ENCODE data around the gene PPP1R3A.

The PPP1R3A gene

DNA sequence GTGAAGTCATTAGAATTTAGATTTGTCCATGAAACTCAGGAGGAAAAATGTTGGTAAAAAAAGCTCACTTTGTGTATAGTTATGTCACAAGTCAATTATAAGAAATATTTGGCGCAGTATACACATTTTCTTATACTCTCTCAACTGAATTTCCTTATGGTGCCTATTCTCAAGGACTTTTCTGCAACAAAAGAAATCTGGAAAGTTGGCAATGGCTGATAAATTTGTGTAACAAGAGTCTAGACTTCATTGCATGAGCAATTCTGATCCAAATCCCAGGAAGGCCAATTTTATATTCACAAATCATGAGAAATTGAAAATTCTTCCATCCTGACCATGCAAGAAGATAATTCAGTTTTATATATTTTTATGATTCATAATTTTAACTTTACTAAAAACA lies 35.7 kb downstream of the PPP1R3A start:
- no peak for DNase-seq (ENCODE audit: low read depth, low spot score)

DNA sequence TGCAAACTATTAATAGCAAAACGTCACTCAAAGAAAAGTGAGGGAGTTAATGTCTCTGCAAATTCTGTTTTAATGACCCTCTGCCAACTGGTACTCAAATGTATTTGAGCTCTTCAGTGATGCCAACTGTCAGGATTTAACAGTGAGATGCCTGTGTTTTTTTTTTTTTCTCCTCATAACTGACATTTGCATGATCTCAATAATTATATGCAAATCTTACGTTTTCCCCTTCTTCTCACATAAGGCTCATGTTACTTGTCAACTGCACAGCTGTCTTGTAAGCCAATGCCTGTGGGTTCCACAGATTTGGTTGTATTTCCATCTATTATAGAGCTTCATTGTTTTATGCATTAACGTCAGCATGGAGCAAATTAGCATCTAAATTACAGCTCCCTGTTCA lies 38.2 kb downstream of the PPP1R3A start:
- DNase-seq (ENCODE audit: low read depth, low spot score), result no peak

DNA sequence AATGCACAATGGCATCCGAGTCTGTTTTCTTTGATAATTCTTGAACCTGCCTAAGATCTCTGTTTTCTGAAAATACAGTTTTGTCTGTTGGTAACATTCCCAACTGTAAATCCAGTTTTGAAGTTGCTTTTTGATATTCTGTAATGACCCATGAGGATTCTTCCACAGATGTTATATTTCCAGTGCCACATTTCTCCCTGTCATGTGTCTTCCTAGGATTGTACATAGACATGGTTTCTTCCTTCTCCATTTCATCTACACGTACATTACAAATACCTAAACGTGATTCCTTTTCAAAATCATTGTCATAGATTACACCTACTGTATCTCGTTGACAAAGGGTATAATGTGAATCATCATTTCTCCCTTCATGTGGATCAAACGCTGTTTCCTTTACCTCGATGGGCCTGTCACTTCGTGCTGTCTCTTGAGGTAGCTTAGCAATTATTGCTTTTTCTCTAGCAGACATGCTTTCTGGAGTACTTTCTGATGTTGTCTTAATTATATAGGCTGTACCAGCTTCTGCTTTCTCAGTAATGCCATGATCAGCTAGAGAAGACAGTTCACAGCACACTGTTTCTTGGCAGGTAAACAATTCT lies 40.3 kb downstream of the PPP1R3A start:
- no peak for DNase-seq (ENCODE audit: low read depth, low spot score)

- no peak for DNase-seq (ENCODE audit: low read depth, low spot score)
Observed at GRCh38 chr7:113875224-113875623, 43.6 kb downstream of the PPP1R3A start.

DNA sequence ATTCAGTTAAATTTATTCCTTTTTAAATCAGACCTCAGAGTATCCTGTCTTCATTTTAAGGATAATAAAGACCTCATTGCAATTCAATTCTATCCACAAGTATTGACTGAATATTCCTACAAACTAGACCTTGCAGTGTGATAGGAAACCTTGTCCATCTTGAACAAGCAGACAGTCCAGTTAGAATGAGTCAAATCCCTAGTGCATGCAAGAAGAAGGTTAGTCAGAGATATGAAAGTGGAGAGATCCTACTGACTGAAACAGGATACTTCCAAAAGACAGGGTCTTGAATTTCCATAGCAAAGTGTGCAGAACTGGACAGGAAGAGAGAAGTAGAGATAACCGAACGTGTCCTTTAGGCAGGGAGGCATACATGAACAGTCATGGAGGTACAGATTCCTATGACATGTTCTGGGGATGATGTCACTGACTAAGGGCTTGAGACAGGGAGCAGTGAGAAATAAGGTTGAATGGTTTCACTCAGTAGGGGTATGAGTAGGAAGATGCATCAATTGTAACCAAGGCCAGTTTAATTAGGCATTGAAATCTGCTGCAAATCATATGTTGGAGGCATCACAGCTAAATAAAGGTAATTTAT lies 45.2 kb downstream of the PPP1R3A start:
- no peak for DNase-seq (ENCODE audit: low read depth, low spot score)

- DNase-seq (ENCODE audit: low read depth, low spot score), result no peak
Observed at GRCh38 chr7:113872981-113873380, 45.8 kb downstream of the PPP1R3A start.

DNA sequence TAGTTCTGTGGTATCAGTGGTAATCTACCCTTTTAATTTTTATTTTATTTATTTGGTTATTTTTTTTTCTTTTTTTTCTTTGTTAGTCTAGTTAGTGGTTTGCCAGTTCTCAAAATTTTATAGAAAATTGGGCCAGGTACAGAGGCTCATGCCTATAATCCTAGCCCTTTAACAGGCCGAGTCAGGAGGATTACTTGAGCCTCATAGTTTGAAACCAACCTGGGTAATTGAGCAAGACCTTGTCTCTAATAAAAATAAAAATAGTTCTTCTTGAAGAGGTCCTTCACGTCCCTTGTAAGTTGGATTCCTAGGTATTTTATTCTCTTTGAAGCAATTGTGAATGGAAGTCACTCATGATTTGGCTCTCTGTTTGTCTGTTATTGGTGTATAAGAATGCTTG lies 51.5 kb downstream of the PPP1R3A start:
- DNase-seq (ENCODE audit: low read depth, low spot score), result no peak

DNA sequence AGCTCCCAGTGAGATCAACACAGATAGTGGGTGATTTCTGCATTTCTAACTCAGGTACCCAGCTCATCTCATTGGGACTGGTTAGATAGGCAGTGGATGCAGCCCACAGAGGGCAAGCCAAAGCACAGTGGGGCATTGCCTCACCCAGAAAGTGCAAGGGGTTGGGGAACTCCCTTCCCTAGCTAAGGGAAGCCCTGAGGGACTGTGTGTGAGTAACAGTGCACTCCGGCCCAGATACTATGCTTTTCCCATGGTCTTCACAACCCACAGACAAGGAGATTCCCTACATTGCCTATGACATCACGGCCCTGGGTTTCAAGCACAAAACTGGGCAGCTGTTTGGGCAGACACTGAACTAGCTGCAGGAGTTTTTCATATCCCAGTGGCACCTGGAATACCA lies 62.8 kb downstream of the PPP1R3A start:
- DNase-seq (ENCODE audit: low read depth, low spot score), result no peak

GRCh38 chr7:113840954-113841353 lies 77.9 kb downstream of the PPP1R3A start:
- peak; percentile 74 for DNase-seq (ENCODE audit: low read depth, low spot score)

GRCh38 chr7:113835367-113835766 lies 83.4 kb downstream of the PPP1R3A start:
- no peak for DNase-seq (ENCODE audit: low read depth, low spot score)

GRCh38 chr7:113832196-113832745 lies 86.5 kb downstream of the PPP1R3A start:
- no peak for DNase-seq (ENCODE audit: low read depth, low spot score)

DNA sequence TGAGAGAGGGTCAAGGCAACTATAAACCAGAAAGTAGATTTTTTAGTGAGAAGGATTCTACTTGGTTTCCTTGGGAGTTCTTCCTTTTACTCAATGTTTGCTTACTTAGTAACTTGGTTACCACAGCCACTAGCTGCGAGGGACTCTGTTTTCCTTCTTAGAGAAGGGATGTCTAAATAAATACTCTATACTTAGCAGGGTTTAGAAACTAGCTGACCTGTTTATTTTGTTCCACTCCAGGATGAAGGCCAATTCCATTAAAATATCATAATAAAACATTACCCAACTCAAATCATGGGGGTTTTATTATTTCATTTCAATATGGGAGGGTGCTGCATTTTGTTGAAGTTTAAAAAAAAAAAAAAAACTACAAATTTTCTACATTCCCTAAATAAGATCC lies 87.3 kb downstream of the PPP1R3A start:
- DNase-seq (ENCODE audit: low read depth, low spot score), result peak; percentile 87

GRCh38 chr7:113828581-113828980 lies 90.2 kb downstream of the PPP1R3A start:
- no peak for DNase-seq (ENCODE audit: low read depth, low spot score)

Data from brain pericyte (primary cell).